Subcutaneous adipose tissue (tissue), 4 donors: ENCODE data around the gene RPL41. TPM values are rescaled to one million over a fixed set of nuclear protein-coding genes. Genes with fewer than 3 reads are reported as not detected.

Source experiments
- total RNA-seq, 4 donors: library from RNA; depleted of rRNA; stranded (reverse); fragments of >200 nt; gene quantifications; one replicate each; pipeline ENCODE4 v1.1.0, GENCODE V29; 2016
- TF ChIP-seq, protein P1 (sequence below): fragments of 450-650 bp; IDR thresholded peaks from one replicate; pipeline ENCODE4 v1.5.1; 2016; ENCODE audit warnings: low read depth, mild to moderate bottlenecking, control low read depth, antibody characterized with exemption, moderate library complexity

Gene RPL41
- total RNA-seq, 4 donors from 2014 or later: 2,735 to 3,575 (median 3,131) TPM

GRCh38 chr12:56153678-56154065, 37.2 kb downstream of the RPL41 start:
- TF ChIP-seq, protein P1, sequence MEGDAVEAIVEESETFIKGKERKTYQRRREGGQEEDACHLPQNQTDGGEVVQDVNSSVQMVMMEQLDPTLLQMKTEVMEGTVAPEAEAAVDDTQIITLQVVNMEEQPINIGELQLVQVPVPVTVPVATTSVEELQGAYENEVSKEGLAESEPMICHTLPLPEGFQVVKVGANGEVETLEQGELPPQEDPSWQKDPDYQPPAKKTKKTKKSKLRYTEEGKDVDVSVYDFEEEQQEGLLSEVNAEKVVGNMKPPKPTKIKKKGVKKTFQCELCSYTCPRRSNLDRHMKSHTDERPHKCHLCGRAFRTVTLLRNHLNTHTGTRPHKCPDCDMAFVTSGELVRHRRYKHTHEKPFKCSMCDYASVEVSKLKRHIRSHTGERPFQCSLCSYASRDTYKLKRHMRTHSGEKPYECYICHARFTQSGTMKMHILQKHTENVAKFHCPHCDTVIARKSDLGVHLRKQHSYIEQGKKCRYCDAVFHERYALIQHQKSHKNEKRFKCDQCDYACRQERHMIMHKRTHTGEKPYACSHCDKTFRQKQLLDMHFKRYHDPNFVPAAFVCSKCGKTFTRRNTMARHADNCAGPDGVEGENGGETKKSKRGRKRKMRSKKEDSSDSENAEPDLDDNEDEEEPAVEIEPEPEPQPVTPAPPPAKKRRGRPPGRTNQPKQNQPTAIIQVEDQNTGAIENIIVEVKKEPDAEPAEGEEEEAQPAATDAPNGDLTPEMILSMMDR: no peak

DNA sequence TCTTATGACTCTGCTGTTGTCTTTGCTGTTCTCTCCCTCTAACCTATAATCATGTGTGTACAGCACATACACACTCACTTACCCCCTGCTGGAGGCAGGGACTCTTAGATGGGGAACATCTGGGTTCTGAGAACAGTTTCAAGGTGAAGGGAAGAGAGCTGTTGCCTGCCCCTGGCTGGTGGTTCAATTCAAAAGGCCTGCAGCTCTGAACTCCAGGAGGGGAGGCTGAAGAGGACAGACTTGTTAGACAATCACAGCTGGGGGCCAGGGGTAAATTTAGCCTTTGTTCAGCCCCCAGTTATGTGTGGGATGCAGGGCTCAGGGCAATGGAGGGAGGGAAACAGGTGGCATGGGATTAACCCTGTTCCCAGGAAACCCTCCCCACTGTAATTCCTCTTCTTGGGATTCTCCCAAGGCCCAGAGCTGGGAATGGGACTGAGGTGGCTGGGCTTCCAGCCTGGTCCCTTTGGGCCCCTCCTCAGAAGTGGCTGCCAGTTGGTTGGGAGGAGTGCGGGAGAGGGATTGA, 37.9 kb downstream of the RPL41 start:
- TF ChIP-seq, protein P1: no peak

- TF ChIP-seq, protein P1: no peak
Observed at GRCh38 chr12:56154818-56155217, 38.4 kb downstream of the RPL41 start.

DNA sequence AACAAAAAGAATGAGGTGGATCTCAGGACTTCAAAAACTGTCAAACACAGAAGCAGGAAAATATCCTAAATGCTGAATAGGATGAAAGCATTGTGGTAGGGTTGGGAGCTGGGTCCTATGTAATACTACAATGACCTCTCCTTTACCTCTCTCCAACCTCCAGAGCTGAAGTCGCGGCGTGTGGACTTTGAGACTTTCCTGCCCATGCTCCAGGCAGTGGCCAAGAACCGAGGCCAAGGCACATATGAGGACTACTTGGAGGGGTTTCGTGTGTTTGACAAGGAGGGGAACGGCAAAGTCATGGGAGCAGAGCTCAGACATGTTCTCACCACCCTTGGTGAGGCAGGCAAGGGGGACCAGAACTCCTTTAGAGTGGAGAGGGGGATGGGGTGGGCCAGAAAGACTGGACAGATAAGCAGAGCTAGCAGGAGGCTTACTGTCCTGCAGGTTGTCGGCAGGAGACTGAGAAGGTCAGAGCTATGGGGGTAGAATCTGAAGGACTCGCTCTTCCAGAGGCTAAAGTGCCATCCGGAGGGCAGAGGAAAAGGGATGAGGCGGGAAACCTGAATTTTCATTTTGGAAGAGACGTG, 38.9 kb downstream of the RPL41 start:
- TF ChIP-seq, protein P1: no peak

- TF ChIP-seq, protein P1: no peak
Observed at GRCh38 chr12:56157201-56158028, 41.0 kb downstream of the RPL41 start.

GRCh38 chr12:56158029-56158925, 41.8 kb downstream of the RPL41 start, which contains the start of gene MYL6:
TSS of gene MYL6 (plus strand) at chr12:56158359. CDS start at chr12:56158402, 43 bp downstream.
- TF ChIP-seq, protein P1: no peak
